ENCODE measurements around the gene ABHD16A. TPM values are rescaled to one million over a fixed set of nuclear protein-coding genes. Genes with fewer than 3 reads are reported as not detected.

Gene ABHD16A
- total RNA-seq, 1 experiment from 2014 or later: 47.2 TPM

GRCh38 chr6:31744422-31744821 is 41.3 kb upstream of the ABHD16A start:
- no peak overlapping the region for H3K27ac ChIP-seq (ENCODE audit: low read length)
- DNase-seq (ENCODE audit: low read depth, low spot score) (no peak), ATAC-seq (no peak)
- ChIA-PET CTCF (interaction anchor here (0.6 kb wide), 1 partner anchor 15 kb away, joined by 6 read pairs; the partner anchor contains the start of gene DDAH2), POLR2A (interaction anchor here (0.6 kb wide), 1 partner anchor 17 kb away, joined by 9 read pairs; no protein-coding TSS in a partner anchor)
- intact Hi-C loops (cut with micrococcal nuclease; ENCODE audit: unreplicated experiment) (no loop called here), in situ Hi-C loops (cut with HindIII; ENCODE audit: low pct_unique_long_range_greater_than_20kb, low sequenced_read_pairs) (no loop called here)
- peaks cover 3% of the 10 kb centered on the region; the same call in 1 of the 2 replicates for H3K4me1 ChIP-seq (ENCODE audit: control insufficient read depth, insufficient read depth, low read length)
- H3K9me3 ChIP-seq (ENCODE audit: control insufficient read depth, insufficient read depth, low read depth, low read length): no peaks in the 10 kb centered on the region
- no peak for TF ChIP-seq POLR2AphosphoS5 (IDR thresholded peaks at IDR 0.05; ENCODE audit: low read depth, low read length)
- no peak for TF ChIP-seq SIN3A (IDR thresholded peaks at IDR 0.05; ENCODE audit: borderline replicate concordance, insufficient read depth, low read depth, low read length)
- TF ChIP-seq TCF7L2 (IDR thresholded peaks at IDR 0.05; ENCODE audit: low read depth, low read length): no peak
- TF ChIP-seq, protein P1, sequence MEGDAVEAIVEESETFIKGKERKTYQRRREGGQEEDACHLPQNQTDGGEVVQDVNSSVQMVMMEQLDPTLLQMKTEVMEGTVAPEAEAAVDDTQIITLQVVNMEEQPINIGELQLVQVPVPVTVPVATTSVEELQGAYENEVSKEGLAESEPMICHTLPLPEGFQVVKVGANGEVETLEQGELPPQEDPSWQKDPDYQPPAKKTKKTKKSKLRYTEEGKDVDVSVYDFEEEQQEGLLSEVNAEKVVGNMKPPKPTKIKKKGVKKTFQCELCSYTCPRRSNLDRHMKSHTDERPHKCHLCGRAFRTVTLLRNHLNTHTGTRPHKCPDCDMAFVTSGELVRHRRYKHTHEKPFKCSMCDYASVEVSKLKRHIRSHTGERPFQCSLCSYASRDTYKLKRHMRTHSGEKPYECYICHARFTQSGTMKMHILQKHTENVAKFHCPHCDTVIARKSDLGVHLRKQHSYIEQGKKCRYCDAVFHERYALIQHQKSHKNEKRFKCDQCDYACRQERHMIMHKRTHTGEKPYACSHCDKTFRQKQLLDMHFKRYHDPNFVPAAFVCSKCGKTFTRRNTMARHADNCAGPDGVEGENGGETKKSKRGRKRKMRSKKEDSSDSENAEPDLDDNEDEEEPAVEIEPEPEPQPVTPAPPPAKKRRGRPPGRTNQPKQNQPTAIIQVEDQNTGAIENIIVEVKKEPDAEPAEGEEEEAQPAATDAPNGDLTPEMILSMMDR (IDR thresholded peaks at IDR 0.05): no peak
- no peak for TF ChIP-seq REST (IDR thresholded peaks at IDR 0.05; ENCODE audit: insufficient read depth in 1 of 2, low read depth in 2 of 2, low read length in 1 of 2)
- no TSS peak for BruUV-seq (replicated peaks)
- H3K4me3 ChIP-seq (ENCODE audit: low read depth in 2 of 2, low read length in 2 of 2): no peak overlapping the region
- no peaks in the 10 kb centered on the region for H3K27me3 ChIP-seq (ENCODE audit: control insufficient read depth, insufficient read depth, low read length)
- H3K36me3 ChIP-seq (ENCODE audit: control insufficient read depth, insufficient read depth, low read length): no peaks in the 10 kb centered on the region

DNA sequence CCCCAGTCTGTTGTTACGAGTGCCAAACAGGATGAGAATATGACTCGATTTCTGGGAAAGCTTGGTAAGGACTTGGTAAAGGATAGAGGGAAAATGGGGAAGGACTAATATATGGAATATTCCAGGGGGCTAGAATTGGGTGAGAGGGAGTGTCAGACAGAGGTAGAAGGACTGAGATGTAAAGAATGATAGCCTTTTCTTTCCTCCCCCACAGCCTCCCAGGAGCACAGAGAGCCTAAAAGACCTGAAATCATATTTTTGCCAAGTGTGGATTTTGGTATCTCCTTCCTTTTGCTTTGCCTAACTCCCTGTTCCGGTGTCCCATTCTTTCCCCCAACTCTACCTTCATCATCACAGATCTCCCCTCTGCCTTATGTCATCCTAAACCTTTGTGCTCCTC is 39.8 kb upstream of the ABHD16A start:
- ATAC-seq: no peak

More for the DNA sequence above, 39.8 kb upstream of the ABHD16A start:
- POLR2A ChIA-PET: no interaction called here
- no peaks in the 10 kb centered on the region for H3K27me3 ChIP-seq (ENCODE audit: control insufficient read depth, insufficient read depth, low read length)
- intact Hi-C loops (cut with micrococcal nuclease; ENCODE audit: unreplicated experiment) (no loop called here), in situ Hi-C loops (cut with HindIII; ENCODE audit: low pct_unique_long_range_greater_than_20kb, low sequenced_read_pairs) (no loop called here)
- H3K4me3 ChIP-seq (ENCODE audit: low read depth in 2 of 2, low read length in 2 of 2): no peak overlapping the region
- TF ChIP-seq POLR2AphosphoS5 (IDR thresholded peaks at IDR 0.05; ENCODE audit: low read depth, low read length) (no peak), TCF7L2 (IDR thresholded peaks at IDR 0.05; ENCODE audit: low read depth, low read length) (no peak), SIN3A (IDR thresholded peaks at IDR 0.05; ENCODE audit: borderline replicate concordance, insufficient read depth, low read depth, low read length) (no peak), REST (IDR thresholded peaks at IDR 0.05; ENCODE audit: insufficient read depth in 1 of 2, low read depth in 2 of 2, low read length in 1 of 2) (no peak)
- TF ChIP-seq, protein P1 (IDR thresholded peaks at IDR 0.05): no peak
- BruUV-seq (replicated peaks): no TSS peak
- H3K4me1 ChIP-seq (ENCODE audit: control insufficient read depth, insufficient read depth, low read length): peaks cover 16% of the 10 kb centered on the region
- no peak overlapping the region for H3K27ac ChIP-seq (ENCODE audit: low read length)
- CTCF ChIA-PET: no interaction called here
- no peaks in the 10 kb centered on the region for H3K9me3 ChIP-seq (ENCODE audit: control insufficient read depth, insufficient read depth, low read depth, low read length)
- no peak for DNase-seq (ENCODE audit: low read depth, low spot score)
- no peaks in the 10 kb centered on the region for H3K36me3 ChIP-seq (ENCODE audit: control insufficient read depth, insufficient read depth, low read length)

Data from Panc1 (cell line).